Stimulated activated CD8-positive, alpha-beta memory T cell treated with anti-CD3 and anti-CD28 coated beads, Interleukin-7, amount 100 ng/mL, for 1 hour (primary cell): ENCODE results near the gene INHBB.
"Not testable (repeated sequence)": the region's sequence is repeated elsewhere in the genome, so short reads cannot be mapped to it uniquely, and the experiment has no call there.

Source experiments
- DNase-seq, 2 donors: peaks; one replicate each; pipeline ENCODE4 v3.0.0-alpha.2; 2020; ENCODE audit warnings: low read depth in 2 of 2

The INHBB gene

DNA sequence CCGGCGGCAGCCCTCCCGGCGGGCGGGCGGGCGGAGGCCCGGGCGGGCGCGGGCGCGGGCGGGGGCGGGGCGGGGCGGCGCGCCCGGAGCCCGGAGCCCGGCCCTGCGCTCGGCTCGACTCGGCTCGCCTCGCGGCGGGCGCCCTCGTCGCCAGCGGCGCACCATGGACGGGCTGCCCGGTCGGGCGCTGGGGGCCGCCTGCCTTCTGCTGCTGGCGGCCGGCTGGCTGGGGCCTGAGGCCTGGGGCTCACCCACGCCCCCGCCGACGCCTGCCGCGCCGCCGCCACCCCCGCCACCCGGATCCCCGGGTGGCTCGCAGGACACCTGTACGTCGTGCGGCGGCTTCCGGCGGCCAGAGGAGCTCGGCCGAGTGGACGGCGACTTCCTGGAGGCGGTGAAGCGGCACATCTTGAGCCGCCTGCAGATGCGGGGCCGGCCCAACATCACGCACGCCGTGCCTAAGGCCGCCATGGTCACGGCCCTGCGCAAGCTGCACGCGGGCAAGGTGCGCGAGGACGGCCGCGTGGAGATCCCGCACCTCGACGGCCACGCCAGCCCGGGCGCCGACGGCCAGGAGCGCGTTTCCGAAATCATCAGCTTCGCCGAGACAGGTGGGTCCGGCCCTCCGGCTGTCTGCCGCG lies at the start of gene INHBB:
INHBB (plus strand) TSS at position 111 of the 641 bp plus-strand sequence; CDS start at position 164, 53 bp downstream.
- no peak for DNase-seq

DNA sequence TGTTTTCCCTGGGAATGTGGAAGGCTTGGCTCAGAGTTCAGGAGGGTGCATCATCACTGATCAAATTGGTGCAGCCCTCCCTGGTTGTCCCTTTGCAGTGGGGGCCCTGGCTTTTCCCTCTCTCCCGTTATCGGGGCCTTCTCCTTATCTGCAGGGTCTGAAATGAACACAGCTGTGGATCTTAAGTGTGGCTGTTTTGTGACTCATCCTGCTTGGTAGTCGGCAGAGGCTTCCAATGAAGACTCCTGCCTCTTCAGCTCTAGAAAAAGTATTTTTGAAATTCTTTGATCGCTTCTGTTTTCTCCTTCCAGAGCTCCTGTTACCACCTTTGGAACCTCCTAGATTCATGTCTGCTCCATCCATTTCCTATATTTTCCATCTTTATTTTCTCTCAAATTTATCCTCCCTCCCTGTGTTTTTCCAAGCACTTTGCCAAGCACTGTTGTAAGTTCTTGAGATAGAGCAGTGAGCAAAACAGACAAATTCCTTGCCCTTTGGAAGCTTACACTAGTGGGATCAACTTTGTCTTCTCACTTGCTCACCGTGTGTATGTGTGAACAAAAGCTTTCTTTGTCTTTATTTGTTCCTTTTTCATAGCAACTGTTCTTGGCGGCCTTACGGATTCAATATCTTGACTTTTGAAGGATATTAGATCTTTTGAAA lies 47.6 kb upstream of the INHBB start:
- no peak for DNase-seq

DNA sequence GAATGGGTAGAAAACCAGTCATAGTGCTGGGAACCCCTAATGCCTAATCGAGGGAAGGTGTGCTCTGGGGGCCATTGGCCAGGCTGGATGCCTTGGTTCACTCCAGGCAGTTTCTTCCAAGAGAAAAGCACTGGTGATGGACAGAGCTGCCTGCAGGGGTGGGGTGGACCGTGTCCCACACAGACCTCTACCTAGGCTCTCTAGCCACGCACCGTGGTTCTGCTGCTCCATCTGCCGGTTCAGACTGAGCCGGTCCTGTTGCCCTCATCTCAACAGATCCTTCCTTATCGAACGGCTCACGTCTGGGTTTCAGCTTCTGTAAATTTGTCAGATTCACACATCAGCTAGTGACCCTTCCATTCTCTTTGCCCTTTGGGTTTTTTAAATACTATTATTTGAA lies 46.9 kb upstream of the INHBB start:
- DNase-seq, result no peak

DNA sequence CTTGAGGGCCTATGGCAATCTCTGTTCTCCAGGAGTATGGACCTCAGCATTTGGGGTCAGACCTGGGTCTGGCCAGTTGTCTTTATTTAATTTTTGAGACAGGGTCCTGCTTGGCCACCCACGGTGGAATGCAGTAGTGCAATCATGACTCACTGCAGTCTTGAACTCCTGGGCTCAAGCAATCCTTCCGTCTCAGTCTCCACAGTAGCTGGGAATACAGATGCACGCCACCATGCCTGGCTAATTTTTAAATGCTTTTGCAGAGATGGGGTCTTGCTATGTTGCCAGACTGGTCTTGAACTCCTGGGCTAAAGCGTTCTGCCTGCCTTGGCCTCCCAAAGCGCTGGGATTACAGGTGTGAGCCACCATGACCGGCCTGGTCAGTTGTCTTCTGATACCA lies 46.4 kb upstream of the INHBB start:
- no peak for DNase-seq

- no peak for DNase-seq
Measured at GRCh38 chr2:120300385-120300784, 45.6 kb upstream of the INHBB start.

- no peak for DNase-seq
Measured at GRCh38 chr2:120301284-120301683, 44.7 kb upstream of the INHBB start.

GRCh38 chr2:120302301-120302700 lies 43.6 kb upstream of the INHBB start:
- DNase-seq, result no peak

DNA sequence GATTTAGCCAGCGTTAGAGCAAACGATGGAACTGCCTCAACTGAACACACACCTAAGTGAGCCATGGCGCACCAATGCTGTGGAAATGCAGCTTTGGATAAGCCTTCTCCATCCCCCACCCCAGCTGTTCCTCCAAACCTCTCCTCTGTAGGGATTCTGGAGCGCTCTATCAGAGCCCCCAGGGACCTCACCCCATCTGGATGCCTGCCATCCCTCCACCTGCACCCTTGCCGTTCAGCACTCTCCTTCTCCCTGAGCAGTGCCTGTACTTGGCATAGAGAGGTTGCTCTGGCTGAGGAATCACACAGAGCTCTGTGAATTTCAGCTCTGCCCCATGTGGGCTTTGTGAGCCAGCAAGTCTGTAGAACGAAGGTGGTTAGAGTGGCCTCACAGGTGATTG lies 42.8 kb upstream of the INHBB start:
- no peak for DNase-seq

DNA sequence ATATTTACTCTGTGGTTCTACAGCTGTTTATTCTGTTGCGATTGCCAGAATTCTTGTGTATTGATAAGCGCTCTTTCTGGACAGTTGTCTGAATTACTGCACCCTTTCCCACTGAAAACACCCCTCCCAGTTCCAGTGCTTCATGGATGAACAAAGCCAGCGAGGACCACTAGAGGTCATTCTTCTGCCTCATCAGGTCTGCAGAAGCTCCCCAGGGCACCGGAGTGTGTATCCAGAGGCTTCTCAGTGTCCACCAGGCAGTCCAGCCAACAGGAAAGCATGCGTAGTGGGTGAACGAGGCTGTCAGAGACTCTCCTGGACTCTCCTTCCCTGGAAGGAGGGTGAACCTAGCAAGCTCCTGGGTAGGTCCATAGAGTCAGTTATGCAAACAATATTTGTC lies 40.6 kb upstream of the INHBB start:
- no peak for DNase-seq

DNA sequence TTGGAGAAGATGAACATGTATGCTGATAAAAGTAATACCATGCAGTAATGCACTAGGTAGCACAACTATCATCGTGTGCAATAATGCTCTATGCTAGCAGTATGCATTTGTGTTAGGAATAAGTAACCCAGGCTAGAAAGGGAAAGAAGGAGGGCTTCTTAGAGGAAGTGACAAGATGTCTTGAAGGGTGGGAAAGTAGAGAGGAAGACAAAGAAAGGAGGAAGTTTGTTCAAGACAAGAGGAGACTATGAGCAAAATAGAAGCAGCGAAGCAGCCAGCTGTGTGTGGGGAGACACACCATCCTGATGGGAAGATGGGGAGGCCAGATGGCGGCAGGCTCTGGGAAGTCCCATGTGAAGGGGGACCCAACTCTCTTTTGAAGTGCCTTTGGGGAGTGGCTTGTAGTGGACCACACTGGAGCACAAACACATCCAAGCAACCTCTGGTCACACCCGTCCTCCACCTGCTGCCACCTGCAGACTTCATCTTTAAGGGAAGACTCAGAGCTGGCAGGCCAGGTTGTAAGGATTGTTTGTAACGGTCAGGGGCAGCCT lies 39.9 kb upstream of the INHBB start:
- DNase-seq, result no peak

DNA sequence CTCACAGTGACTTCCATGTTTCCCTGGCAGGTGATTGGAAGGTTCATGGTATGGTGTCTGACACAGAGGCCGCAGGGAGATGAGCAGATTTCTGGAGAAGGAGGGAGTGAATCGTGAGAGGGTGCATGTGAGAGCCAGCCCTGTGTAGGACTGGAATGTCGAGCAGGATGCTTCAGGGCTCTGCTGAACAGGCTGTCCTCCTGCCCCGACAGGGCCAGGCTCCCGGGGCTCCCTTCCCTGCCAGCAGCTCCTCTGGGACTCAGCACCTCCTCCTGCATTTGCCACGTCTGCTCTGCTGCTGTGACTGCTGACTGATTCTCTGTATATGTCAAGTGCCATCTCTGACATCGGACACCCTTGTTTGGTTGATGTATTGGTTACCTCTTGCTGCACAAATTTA lies 38.5 kb upstream of the INHBB start:
- DNase-seq, result no peak

DNA sequence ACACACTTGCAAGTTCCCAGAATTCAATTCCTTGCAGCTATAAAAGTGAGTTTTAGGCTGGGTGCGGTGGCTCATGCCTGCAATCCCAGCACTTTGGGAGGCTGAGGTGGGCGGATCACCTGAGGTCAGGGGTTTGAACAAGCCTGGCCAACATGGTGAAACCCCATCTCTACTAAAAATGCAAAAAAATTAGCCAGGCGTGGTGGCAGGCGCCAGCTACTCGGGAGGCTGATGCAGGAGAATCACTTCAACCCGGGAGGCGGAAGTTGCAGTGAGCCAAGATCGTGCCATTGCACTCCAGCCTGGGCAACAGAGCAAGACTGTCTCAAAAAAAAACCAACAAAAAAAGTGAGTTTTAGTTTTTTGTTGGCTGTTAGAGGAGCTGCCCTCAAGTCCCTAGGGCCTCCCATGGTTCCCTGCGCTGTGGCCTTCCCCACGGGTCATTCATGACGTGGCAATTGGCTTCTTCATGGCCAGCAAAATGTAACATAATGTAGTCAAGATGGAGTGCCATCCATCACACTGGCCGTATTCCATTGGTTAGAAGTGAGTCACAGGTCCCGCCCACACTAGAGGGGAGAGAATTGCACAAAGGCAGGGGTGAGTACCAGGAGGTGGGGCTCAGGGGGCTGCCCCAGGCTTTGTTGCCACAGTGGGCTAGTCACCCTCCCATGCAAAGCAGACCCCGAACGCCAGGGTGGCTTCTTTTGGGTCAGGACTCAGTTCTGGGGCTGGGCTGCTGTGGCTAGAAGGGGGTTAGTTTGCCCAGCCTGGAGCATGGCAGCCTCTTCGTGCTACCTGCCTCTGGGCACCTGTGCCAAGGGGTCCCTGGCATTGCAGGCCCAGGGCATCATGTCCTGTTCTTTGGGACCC lies 37.7 kb upstream of the INHBB start:
- no peak for DNase-seq

DNA sequence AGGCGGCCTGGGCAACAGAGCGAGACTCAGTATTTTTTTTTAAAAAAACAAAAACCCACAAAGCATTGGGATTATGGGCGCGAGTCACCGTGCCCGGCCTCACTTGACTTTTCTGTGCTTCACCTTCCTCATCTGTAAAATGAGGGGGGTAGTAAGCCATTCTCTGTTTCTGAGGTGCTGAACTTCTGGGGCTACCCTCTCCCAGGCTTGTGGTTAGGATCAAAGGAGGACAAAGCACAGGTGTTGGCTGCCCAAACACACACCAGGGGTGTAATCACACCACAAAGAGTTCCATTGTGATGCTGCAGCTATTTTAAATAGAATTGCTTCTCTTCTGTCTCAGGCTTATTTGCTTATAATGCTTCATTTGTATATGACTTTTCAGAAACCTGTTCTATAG lies 35.8 kb upstream of the INHBB start:
- DNase-seq, result no peak

DNA sequence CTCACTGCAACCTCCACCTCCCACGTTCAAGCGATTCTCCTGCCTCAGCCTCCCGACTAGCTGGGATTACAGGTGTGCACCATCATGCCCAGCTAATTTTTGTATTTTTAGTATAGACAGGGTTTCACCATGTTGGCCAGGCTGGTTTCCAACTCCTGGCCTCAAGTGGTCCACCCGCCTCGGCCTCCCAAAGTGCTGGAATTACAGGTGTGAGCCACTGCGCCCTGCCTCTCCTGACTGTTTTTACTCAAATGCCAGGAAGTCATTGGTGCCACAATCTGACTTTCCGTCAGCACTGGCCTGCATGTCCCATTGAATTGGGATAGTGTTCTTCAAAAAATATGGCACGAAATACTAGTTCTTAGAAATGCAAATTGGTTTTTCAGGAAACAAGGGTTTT lies 35.1 kb upstream of the INHBB start:
- DNase-seq, result not testable (repeated sequence)

DNA sequence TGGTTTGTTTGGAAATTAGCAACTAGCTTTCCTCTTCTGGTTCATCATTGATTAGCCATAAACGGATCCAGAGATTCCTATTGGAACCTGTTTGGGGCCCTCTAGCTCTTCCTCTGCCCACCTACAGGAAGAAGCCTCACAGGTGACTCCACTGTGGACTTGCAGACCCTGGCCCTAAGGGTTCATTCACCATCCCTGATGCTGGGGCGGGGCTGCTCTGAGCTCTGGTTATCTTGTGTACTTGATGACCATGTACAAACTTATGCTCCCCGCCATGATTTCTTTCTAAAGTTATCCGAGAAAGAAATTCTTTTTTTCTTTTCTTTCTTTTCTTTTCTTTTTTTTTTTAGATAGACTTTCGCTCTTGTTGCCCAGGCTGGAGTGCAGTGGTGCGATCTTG lies 33.9 kb upstream of the INHBB start:
- no peak for DNase-seq

- DNase-seq, result peak; percentile 38 to 63
Measured at GRCh38 chr2:120312860-120313694, 32.9 kb upstream of the INHBB start.

DNA sequence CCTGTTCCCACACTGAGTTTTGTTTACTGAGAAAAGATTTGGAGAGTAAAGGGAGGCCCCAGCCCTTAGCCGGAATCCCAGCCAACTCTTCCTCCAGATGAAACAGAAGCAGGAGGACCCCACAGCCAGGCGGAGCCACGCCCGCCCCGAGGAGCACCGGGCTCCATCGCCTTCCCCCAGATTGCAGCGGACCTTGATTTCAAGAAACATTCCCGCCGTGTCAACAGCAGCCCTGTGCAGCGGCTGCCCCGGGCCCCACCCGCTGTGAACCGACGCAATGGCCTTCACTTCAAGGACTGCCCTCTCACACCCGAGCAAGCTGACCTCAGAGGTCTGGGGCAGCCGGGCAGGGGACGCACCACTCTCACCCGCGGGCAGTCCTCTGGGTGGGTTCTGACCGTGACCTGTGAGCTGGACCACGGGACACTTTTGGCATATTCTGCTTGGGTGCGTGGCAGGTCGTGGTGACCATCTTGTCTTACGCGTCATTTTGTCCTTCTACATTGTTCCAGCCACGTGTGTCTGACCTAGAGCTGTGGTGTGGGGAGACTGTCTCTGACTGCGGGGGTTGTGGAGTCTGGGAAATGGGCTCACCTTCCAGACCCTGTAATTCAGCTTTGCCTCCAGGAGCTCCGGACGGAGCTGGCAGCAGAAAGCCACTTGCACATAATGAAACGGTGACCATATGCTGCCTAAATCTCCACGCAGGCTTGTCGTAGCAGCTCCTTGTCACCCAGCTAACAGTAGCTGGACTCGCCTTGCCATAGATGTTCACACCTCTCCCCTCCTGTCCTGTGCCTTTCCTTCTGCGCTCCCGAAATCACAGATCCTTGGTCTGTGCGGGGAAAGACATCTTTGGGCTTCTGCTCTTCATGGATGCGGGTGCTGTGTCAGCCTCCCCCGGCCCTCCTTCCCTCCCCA lies 32.0 kb upstream of the INHBB start:
- DNase-seq, result no peak

- DNase-seq, result no peak
Measured at GRCh38 chr2:120314690-120315366, 31.1 kb upstream of the INHBB start.

DNA sequence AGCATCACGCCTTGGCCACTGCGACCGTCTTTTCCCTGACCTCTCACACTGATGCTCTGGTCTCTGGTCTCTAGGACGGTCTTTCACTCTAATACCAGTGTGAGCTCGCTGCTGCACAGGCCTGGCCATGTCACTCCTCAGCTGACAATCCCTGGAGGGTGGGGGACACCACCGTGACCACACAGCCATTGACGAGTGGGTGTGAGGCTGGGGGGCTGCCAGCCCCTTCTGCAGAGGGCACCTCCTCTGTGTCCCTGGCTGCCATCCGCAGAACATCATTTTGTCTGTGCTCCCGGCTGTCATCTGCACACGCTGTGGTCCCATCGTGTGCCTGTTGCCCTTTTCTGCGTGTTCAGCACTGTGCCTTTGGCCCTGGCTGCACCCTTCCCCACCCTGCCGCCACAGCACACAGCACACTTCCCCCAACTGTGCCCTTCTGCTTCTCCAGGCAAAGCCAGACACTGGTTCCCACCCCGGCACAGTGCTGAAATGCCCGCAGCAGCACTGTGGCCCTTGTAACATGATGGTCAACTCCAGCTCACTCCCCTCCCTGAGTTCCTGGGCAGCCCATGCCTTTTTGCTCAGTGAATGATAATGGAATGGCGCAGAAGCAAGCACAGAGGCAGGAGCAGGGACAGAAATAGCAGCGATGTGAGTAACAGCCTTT lies 30.4 kb upstream of the INHBB start:
- DNase-seq, result no peak
